A549 (cell line): ENCODE data around the gene ACIN1. TPM values are rescaled to one million over a fixed set of nuclear protein-coding genes. Genes with fewer than 3 reads are reported as not detected.
A peak's percentile ranks its signal among the peaks of the same experiment; 100 is the strongest.

Experiments used
- ATAC-seq, 2 experiments: fragments of 200-7000 bp in 1 of 2; fragments of >200 bp in 1 of 2; cut with Nextera tagmentation in 1 of 2; cut with Tn5 transposase in 1 of 2; 3 replicates each; pipeline versions ENCODE4 v1.8.0 to v1.9.1; 2018 to 2020; ENCODE audit warnings: mild to moderate bottlenecking in 1 of 2, moderate library complexity in 1 of 2
- CTCF ChIA-PET: fragments of 300-600 bp; sonication (Branson Sonifier 250); formaldehyde crosslinking; extraction: SDS; loops from one replicate; lab custom pipeline; 2021; ENCODE audit warnings: antibody characterized with exemption, inconsistent platforms; lab: Yijun Ruan, JAX
- POLR2A ChIA-PET: fragments of 350-600 bp; formaldehyde crosslinking; extraction: SDS; loops from one replicate; lab custom pipeline; 2021; ENCODE audit warnings: antibody characterized with exemption, inconsistent platforms; lab: Yijun Ruan, JAX
- DNase-seq, 2 experiments: peaks; one replicate each; pipeline versions ENCODE4 v3.0.0 to v3.0.0-alpha.2; 2011 to 2016; ENCODE audit warnings: low read depth in 1 of 2, low spot score in 1 of 2
- FAIRE-seq: peaks from 2 replicates; lab custom pipeline; 2011; peaks lifted over from hg19 to GRCh38; lab: Jason Lieb, UNC
- H3K27ac ChIP-seq, 2 experiments: fragments of >200 bp; sonication (Bioruptor Twin); formaldehyde crosslinking; 3 replicates each; pipeline ENCODE4 v1.5.1; 2016 to 2017
- H3K4me1 ChIP-seq: fragments of >200 bp; sonication (Bioruptor Twin); formaldehyde crosslinking; 3 replicates; pipeline ENCODE4 v1.6.1; 2016
- H3K4me2 ChIP-seq: fragments of >200 bp; sonication (Bioruptor Twin); formaldehyde crosslinking; 3 replicates; pipeline ENCODE4 v1.6.1; 2016
- H3K4me3 ChIP-seq: fragments of >200 bp; sonication (Bioruptor Twin); formaldehyde crosslinking; 3 replicates; pipeline ENCODE4 v1.5.1; 2016
- H3K9me3 ChIP-seq: fragments of >200 bp; sonication (Bioruptor Twin); formaldehyde crosslinking; 3 replicates; pipeline ENCODE4 v1.6.1; 2016
- BCL3 ChIP-seq: fragments of >200 bp; sonication (Bioruptor Twin); formaldehyde crosslinking; IDR thresholded peaks from 3 replicates; pipeline ENCODE4 v1.6.1; 2016
- CBX8 ChIP-seq: fragments of 200-600 bp; sonication (generic); IDR thresholded peaks from 2 replicates; pipeline ENCODE4 v1.6.1; 2016
- CHD4 ChIP-seq: fragments of 200-600 bp; sonication (generic); IDR thresholded peaks from 2 replicates; pipeline ENCODE4 v1.6.1; 2016; ENCODE audit warnings: antibody characterized with exemption, mild to moderate bottlenecking, borderline replicate concordance
- E2F6 ChIP-seq: IDR thresholded peaks from 2 replicates; pipeline ENCODE4 v1.6.1; 2012; ENCODE audit warnings: low read depth, borderline replicate concordance
- ELK1 ChIP-seq: fragments of 150-350 bp; IDR thresholded peaks from 2 replicates; pipeline ENCODE4 v1.6.1; 2014; ENCODE audit warnings: low read depth, mild to moderate bottlenecking, low read length
- FOSB ChIP-seq: fragments of 250-450 bp; sonication (Bioruptor Pico); IDR thresholded peaks from 2 replicates; pipeline ENCODE4 v1.5.0; 2020; ENCODE audit warnings: mild to moderate bottlenecking, moderate library complexity
- FOSL2 ChIP-seq, 2 experiments: fragments of 450-650 bp in 1 of 2; fragments of >200 bp in 1 of 2; sonication (Bioruptor Twin) in 1 of 2; formaldehyde crosslinking; IDR thresholded peaks; 2 replicates each; pipeline versions ENCODE4 v1.5.0 to v1.6.1; 2016 to 2020; ENCODE audit warnings: mild to moderate bottlenecking in 1 of 2, moderate library complexity in 1 of 2
- GATA3 ChIP-seq: IDR thresholded peaks from 2 replicates; pipeline ENCODE4 v1.6.1; 2012; ENCODE audit warnings: borderline replicate concordance
- HEYL ChIP-seq: fragments of 250-450 bp; sonication (Bioruptor Pico); IDR thresholded peaks from 2 replicates; pipeline ENCODE4 v1.8.0; 2021; ENCODE audit warnings: mild to moderate bottlenecking, moderate library complexity
- HOXB13 ChIP-seq: fragments of 250-450 bp; sonication (Bioruptor Pico); IDR thresholded peaks from 2 replicates; pipeline ENCODE4 v1.5.0; 2020; ENCODE audit warnings: low read depth, mild to moderate bottlenecking, moderate library complexity
- HOXB5 ChIP-seq: fragments of 250-450 bp; sonication (Bioruptor Pico); IDR thresholded peaks from 2 replicates; pipeline ENCODE4 v1.5.0; 2020; ENCODE audit warnings: mild to moderate bottlenecking, moderate library complexity
- JUN ChIP-seq, 2 experiments: fragments of >200 bp; sonication (Bioruptor Twin); formaldehyde crosslinking; IDR thresholded peaks; 2 replicates in 1 of 2; 3 replicates in 1 of 2; pipeline ENCODE4 v1.6.1; 2016 to 2017
- KDM1A ChIP-seq: fragments of 200-600 bp; sonication (generic); IDR thresholded peaks from 2 replicates; pipeline ENCODE4 v1.6.1; 2016; ENCODE audit warnings: low read depth, mild to moderate bottlenecking
- KDM5A ChIP-seq: fragments of 200-600 bp; sonication (generic); IDR thresholded peaks from 2 replicates; pipeline ENCODE4 v1.6.1; 2016; ENCODE audit warnings: antibody characterized with exemption, mild to moderate bottlenecking
- MAX ChIP-seq: IDR thresholded peaks from 2 replicates; pipeline ENCODE4 v1.6.1; 2012
- PHF8 ChIP-seq: fragments of 200-600 bp; sonication (generic); IDR thresholded peaks from 2 replicates; pipeline ENCODE4 v1.6.1; 2016; ENCODE audit warnings: low read depth, mild to moderate bottlenecking, antibody characterized with exemption, moderate library complexity, borderline replicate concordance
- POLR2A ChIP-seq: IDR thresholded peaks from 2 replicates; pipeline ENCODE4 v1.6.1; 2012; ENCODE audit warnings: mild to moderate bottlenecking, low read length
- POLR2AphosphoS2 ChIP-seq: conservative IDR thresholded peaks from 2 replicates; pipeline ENCODE4 v1.6.1; 2012; ENCODE audit warnings: low read length, improper control_type of control experiment, inconsistent platforms
- RAD21 ChIP-seq, 2 experiments: fragments of >200 bp in 1 of 2; sonication (Bioruptor Twin) in 1 of 2; formaldehyde crosslinking in 1 of 2; IDR thresholded peaks in 1 of 2; conservative IDR thresholded peaks in 1 of 2; 2 replicates in 1 of 2; 3 replicates in 1 of 2; pipeline ENCODE4 v1.6.1; 2012 to 2018; ENCODE audit warnings: inconsistent platforms in 1 of 2
- RCOR1 ChIP-seq: fragments of 150-350 bp; IDR thresholded peaks from 2 replicates; pipeline ENCODE4 v1.6.1; 2014; ENCODE audit warnings: antibody characterized with exemption, low read length, low read depth
- RFX5 ChIP-seq: fragments of 450-650 bp; IDR thresholded peaks from 2 replicates; pipeline ENCODE4 v1.7.1; 2014; ENCODE audit warnings: antibody characterized with exemption, mild to moderate bottlenecking, moderate library complexity
- RNF2 ChIP-seq: fragments of 200-600 bp; sonication (generic); IDR thresholded peaks from 2 replicates; pipeline ENCODE4 v1.6.1; 2016; ENCODE audit warnings: low read depth, mild to moderate bottlenecking, antibody characterized with exemption, moderate library complexity, borderline replicate concordance
- SREBF2 ChIP-seq: fragments of 450-650 bp; IDR thresholded peaks from 2 replicates; pipeline ENCODE4 v1.6.1; 2014; ENCODE audit warnings: mild to moderate bottlenecking, moderate library complexity
- TFCP2L1 ChIP-seq: fragments of 250-450 bp; sonication (Bioruptor Pico); IDR thresholded peaks from 2 replicates; pipeline ENCODE4 v1.5.0; 2021; ENCODE audit warnings: mild to moderate bottlenecking
- TP53 ChIP-seq: fragments of 250-450 bp; sonication (Bioruptor Pico); IDR thresholded peaks from 2 replicates; pipeline ENCODE4 v1.5.0; 2021; ENCODE audit warnings: mild to moderate bottlenecking, moderate library complexity
- ZC3H11A ChIP-seq: fragments of 450-650 bp; IDR thresholded peaks from 2 replicates; pipeline ENCODE4 v1.6.1; 2014; ENCODE audit warnings: antibody characterized with exemption, mild to moderate bottlenecking
- ZFP36 ChIP-seq: fragments of 450-650 bp; IDR thresholded peaks from 2 replicates; pipeline ENCODE4 v1.6.1; 2014; ENCODE audit warnings: borderline replicate concordance; ENCODE audit not compliant: partially characterized antibody
- ZNF302 ChIP-seq: fragments of 250-450 bp; sonication (Bioruptor Pico); IDR thresholded peaks from 2 replicates; pipeline ENCODE4 v1.9.0; 2021; ENCODE audit warnings: inconsistent platforms, mild to moderate bottlenecking, moderate library complexity
- ZSCAN20 ChIP-seq: fragments of 250-450 bp; sonication (Bioruptor Pico); IDR thresholded peaks from 2 replicates; pipeline ENCODE4 v1.8.0; 2022; ENCODE audit warnings: mild to moderate bottlenecking, moderate library complexity
- WGBS: methylation state at CpG from one replicate; pipeline ENCODE4 v1.1.6; 2017; ENCODE audit errors: missing lambda C conversion rate; 5-methylcytosine and 5-hydroxymethylcytosine counted together
- polyA minus RNA-seq: library from RNA; depleted of rRNA, polyadenylated mRNA; stranded (reverse); fragments of >200 nt; gene quantifications from 2 replicates; pipeline ENCODE4 v1.2.3, GENCODE V29; 2011; rRNA and poly(A)+ RNA removed
- polyA plus RNA-seq, 4 experiments: library from polyadenylated mRNA; depleted of rRNA in 3 of 4; stranded (reverse); fragments of >200 nt; fragmentation: RNase III in 1 of 4; extraction: RNeasy Plus Mini Kit Qiagen cat#74134 plus additional on column Dnase treatment in 1 of 4; gene quantifications; 2 replicates in 3 of 4; 3 replicates in 1 of 4; pipeline ENCODE4 v1.2.3, GENCODE V29; 2011 to 2017

ACIN1 gene
- polyA plus RNA-seq (2011; rRNA removed): 126 and 140 TPM in 2 replicates
- 82.3 and 85.6 TPM in 2 replicates for polyA plus RNA-seq (2012; cell fraction: cytosol; rRNA removed)
- polyA plus RNA-seq (2012; cell fraction: nucleus; rRNA removed): 244 and 317 TPM in 2 replicates
- 144 to 150 TPM (median 147 TPM) in 3 replicates for polyA plus RNA-seq (2017; fragmentation: RNase III; extraction: RNeasy Plus Mini Kit Qiagen cat#74134 plus additional on column Dnase treatment)
- 106 and 121 TPM in 2 replicates for polyA minus RNA-seq

GRCh38 chr14:23094666-23095195 lies at the start of gene ACIN1:
Gene ACIN1, minus strand, starts transcription at chr14:23095136. Its CDS starts 24 bp downstream, at chr14:23095112.
- under 1% methylated on average over 41 of the region's 55 CpGs for WGBS
- FAIRE-seq: no peak

GRCh38 chr14:23143911-23144310 lies 49.0 kb upstream of the ACIN1 start:
- DNase-seq: no peak
- POLR2A ChIA-PET: no interaction called here
- H3K4me1 ChIP-seq: peaks cover 36% of the 10 kb centered on the region
- ATAC-seq: no peak
- no peak for TF ChIP-seq E2F6
- H3K4me2 ChIP-seq: no peak overlapping the region
- no peak for FAIRE-seq
- no peak overlapping the region for H3K4me3 ChIP-seq
- 26% methylated on average over 1 of the region's 1 CpG for WGBS
- H3K27ac ChIP-seq: no peak overlapping the region; a peak in 1 of 6 replicates
- no peaks in the 10 kb centered on the region for H3K9me3 ChIP-seq
- CTCF ChIA-PET: interaction anchor here (0.7 to 12.5 kb wide), 4 partner anchors 15 to 1738 kb away, joined by 3 to 80 read pairs (median 18); partner anchors contain the start of gene CEBPE

More at GRCh38 chr14:23094666-23095195, at the start of gene ACIN1:
- peak in 1 of 2 experiments; percentile 91 for DNase-seq
- peak within 1 kb of the TSS; percentile 98 for H3K4me2 ChIP-seq
- H3K9me3 ChIP-seq: no peaks in the 10 kb centered on the region
- peak; percentile 67 to 75 for ATAC-seq
- peak within 1 kb of the TSS; percentile 62 for H3K4me3 ChIP-seq
- TF ChIP-seq GATA3 (no peak), BCL3 (peak; percentile 10; the same call in 1 of the 3 replicates), MAX (peak; percentile 22; the same call in 1 of the 2 replicates), RNF2 (no peak), POLR2A (peak; percentile 83), HOXB13 (no peak), PHF8 (peak; percentile 68; the same call in 1 of the 2 replicates), TP53 (CRISPR knock-in tag) (no peak), SREBF2 (no peak), JUN (IDR thresholded peaks at IDR 0.05) (peak in 1 of 2 experiments; percentile 70; a peak in 2 of 5 replicates)
- peaks cover 23% of the 10 kb centered on the region for H3K4me1 ChIP-seq
- H3K27ac ChIP-seq: peak within 1 kb of the TSS; percentile 89 to 97
- CTCF ChIA-PET: interaction anchor here (0.8 to 5.2 kb wide), 20 partner anchors 8 to 216 kb away, joined by 3 to 71 read pairs (median 4); partner anchors contain the start of gene CDH24
- POLR2A ChIA-PET: interaction anchor here (0.5 to 2.7 kb wide), 36 partner anchors 9 to 506 kb away, joined by 3 to 36 read pairs (median 6); partner anchors contain the start of genes BCL2L2, CIROP, DAD1 and HAUS4

- ChIA-PET POLR2A (no interaction called here), CTCF (interaction anchor here (0.7 to 12.5 kb wide), 3 partner anchors 22 to 44 kb away, joined by 3 to 80 read pairs (median 33); partner anchors contain the start of gene CEBPE)
- ATAC-seq: no peak
- peaks cover 34% of the 10 kb centered on the region for H3K4me1 ChIP-seq
- no peak overlapping the region for H3K4me2 ChIP-seq
- WGBS: 74% methylated on average over 4 of the region's 4 CpGs
- FAIRE-seq: no peak
- H3K4me3 ChIP-seq: no peak overlapping the region
- TF ChIP-seq RFX5 (no peak), KDM5A (no peak), FOSB (CRISPR knock-in tag) (no peak), RCOR1 (no peak), ZNF302 (CRISPR knock-in tag) (no peak), ZC3H11A (no peak), JUN (IDR thresholded peaks at IDR 0.05) (no peak), HEYL (CRISPR knock-in tag) (no peak), KDM1A (no peak), SREBF2 (no peak), ELK1 (no peak), POLR2AphosphoS2 (no peak), RAD21 (conservative IDR thresholded peaks at IDR 0.05 in 1 of 2, IDR thresholded peaks at IDR 0.05 in 1 of 2) (no peak), TFCP2L1 (CRISPR knock-in tag) (no peak), ZSCAN20 (no peak), ZFP36 (no peak), FOSL2 (IDR thresholded peaks at IDR 0.05) (no peak), FOSL2 (CRISPR knock-in tag; IDR thresholded peaks at IDR 0.05) (no peak), HOXB5 (CRISPR knock-in tag) (no peak), CBX8 (no peak), CHD4 (no peak)
- peak overlapping the region; percentile 0 to 21; a peak in 3 of 6 replicates for H3K27ac ChIP-seq
- no peaks in the 10 kb centered on the region for H3K9me3 ChIP-seq
- no peak for DNase-seq
These were observed 47.9 kb upstream of the ACIN1 start for GRCh38 chr14:23142826-23143225.
